Trophoblast cell (in vitro differentiated cells and primary cell): ENCODE data around the gene CD2BP2.

ENCODE experiments used
- DNase-seq, 2 donors: peaks; one replicate each; pipeline ENCODE4 v3.0.0-alpha.2; 2016
- H2AFZ ChIP-seq: 2 replicates; pipeline ENCODE4 v1.6.1; 2013; ENCODE audit warnings: low read length, moderate library complexity, mild to moderate bottlenecking; ENCODE audit not compliant: insufficient read depth, poor library complexity
- H2AK5ac ChIP-seq: 2 replicates; pipeline ENCODE4 v1.6.1; 2013; ENCODE audit warnings: mild to moderate bottlenecking, low read length
- H2BK120ac ChIP-seq: 2 replicates; pipeline ENCODE4 v1.6.1; 2013; ENCODE audit warnings: low read length, mild to moderate bottlenecking, moderate library complexity; ENCODE audit not compliant: insufficient read depth, poor library complexity
- H2BK12ac ChIP-seq: 2 replicates; pipeline ENCODE4 v1.6.1; 2013; ENCODE audit warnings: mild to moderate bottlenecking, low read length, moderate library complexity
- H2BK5ac ChIP-seq: 2 replicates; pipeline ENCODE4 v1.6.1; 2013; ENCODE audit warnings: low read length, low read depth, moderate library complexity, mild to moderate bottlenecking; ENCODE audit not compliant: poor library complexity
- H3K14ac ChIP-seq: 2 replicates; pipeline ENCODE4 v1.6.1; 2013; ENCODE audit warnings: mild to moderate bottlenecking, low read length
- H3K18ac ChIP-seq: 2 replicates; pipeline ENCODE4 v1.6.1; 2013; ENCODE audit warnings: mild to moderate bottlenecking, low read length
- H3K23ac ChIP-seq: 2 replicates; pipeline ENCODE4 v1.6.1; 2013; ENCODE audit warnings: low read length
- H3K27ac ChIP-seq: 2 replicates; pipeline ENCODE4 v1.5.1; 2013; ENCODE audit warnings: low read depth, mild to moderate bottlenecking, inconsistent platforms, low read length, moderate library complexity
- H3K27me3 ChIP-seq: 2 replicates; pipeline ENCODE4 v1.6.1; 2013; ENCODE audit warnings: inconsistent platforms, mild to moderate bottlenecking, low read length, moderate library complexity; ENCODE audit not compliant: insufficient read depth
- H3K36me3 ChIP-seq, 2 experiments: 1 replicate in 1 of 2; 2 replicates in 1 of 2; pipeline ENCODE4 v1.6.1; 2013; ENCODE audit warnings: low read length in 2 of 2, mild to moderate bottlenecking in 2 of 2, moderate library complexity in 1 of 2; ENCODE audit not compliant: insufficient read depth in 2 of 2, control insufficient read depth in 1 of 2
- H3K4ac ChIP-seq: 2 replicates; pipeline ENCODE4 v1.6.1; 2013; ENCODE audit warnings: low read depth, mild to moderate bottlenecking, low read length, moderate library complexity
- H3K4me1 ChIP-seq, 2 experiments: 1 replicate in 1 of 2; 2 replicates in 1 of 2; pipeline ENCODE4 v1.6.1; 2013; ENCODE audit warnings: low read length in 2 of 2, mild to moderate bottlenecking in 2 of 2, moderate library complexity in 1 of 2; ENCODE audit not compliant: insufficient read depth in 2 of 2, control insufficient read depth in 1 of 2
- H3K4me2 ChIP-seq: 2 replicates; pipeline ENCODE4 v1.6.1; 2013; ENCODE audit warnings: inconsistent platforms, mild to moderate bottlenecking, low read length, moderate library complexity
- H3K4me3 ChIP-seq: 2 replicates; pipeline ENCODE4 v1.5.1; 2013; ENCODE audit warnings: mild to moderate bottlenecking, low read depth, low read length, inconsistent platforms
- H3K79me1 ChIP-seq: one replicate; pipeline ENCODE4 v1.6.1; 2013; ENCODE audit warnings: low read length
- H3K79me2 ChIP-seq: 2 replicates; pipeline ENCODE4 v1.6.1; 2013; ENCODE audit warnings: low read length, mild to moderate bottlenecking; ENCODE audit not compliant: control insufficient read depth, insufficient read depth, poor library complexity
- H3K9ac ChIP-seq: 2 replicates; pipeline ENCODE4 v1.6.1; 2013; ENCODE audit warnings: mild to moderate bottlenecking, low read length
- H3K9me3 ChIP-seq: 2 replicates; pipeline ENCODE4 v1.6.1; 2013; ENCODE audit warnings: low read depth, mild to moderate bottlenecking, control low read depth, inconsistent platforms, low read length; ENCODE audit not compliant: insufficient read depth
- H4K12ac ChIP-seq: 2 replicates; pipeline ENCODE4 v1.6.1; 2013; ENCODE audit warnings: low read depth, mild to moderate bottlenecking, low read length, moderate library complexity
- H4K8ac ChIP-seq: 2 replicates; pipeline ENCODE4 v1.6.1; 2013; ENCODE audit warnings: low read depth, mild to moderate bottlenecking, low read length, moderate library complexity
- H4K91ac ChIP-seq: one replicate; pipeline ENCODE4 v1.6.1; 2013; ENCODE audit warnings: low read depth, mild to moderate bottlenecking, low read length, moderate library complexity
- WGBS: extraction: QIAGEN DNeasy Blood & Tissue Kit; methylation state at CpG from one replicate; pipeline ENCODE4 v1.1.7; 2013; ENCODE audit warnings: missing lambda C conversion rate; ENCODE audit not compliant: insufficient read length, insufficient coverage; ENCODE audit errors: extremely low coverage; 5-methylcytosine and 5-hydroxymethylcytosine counted together

The CD2BP2 gene

GRCh38 chr16:30376461-30376902, 21.4 kb upstream of the CD2BP2 start:
- no peak overlapping the region for H2AFZ ChIP-seq
- no peak overlapping the region for H3K4me3 ChIP-seq
- H3K18ac ChIP-seq: no peak overlapping the region
- no peak overlapping the region for H4K12ac ChIP-seq
- H3K36me3 ChIP-seq: peaks cover 0 to 3% of the 10 kb centered on the region in 2 experiments
- no peak for DNase-seq
- no peak overlapping the region for H3K23ac ChIP-seq
- H2BK5ac ChIP-seq: no peak overlapping the region
- H3K27me3 ChIP-seq: no peaks in the 10 kb centered on the region
- H3K9ac ChIP-seq: no peak overlapping the region
- H3K79me1 ChIP-seq: peaks cover 19% of the 10 kb centered on the region
- H3K27ac ChIP-seq: no peak overlapping the region
- H2BK12ac ChIP-seq: peak overlapping the region; percentile 7
- no peak overlapping the region for H4K8ac ChIP-seq
- no peak overlapping the region for H3K14ac ChIP-seq
- H3K4me2 ChIP-seq: no peak overlapping the region
- peaks cover 12% of the 10 kb centered on the region for H3K79me2 ChIP-seq
- H3K9me3 ChIP-seq: no peaks in the 10 kb centered on the region
- WGBS: no CpG with 5 or more reads among the region's 8 CpGs
- no peak overlapping the region for H2BK120ac ChIP-seq
- peak overlapping the region; percentile 7 for H2AK5ac ChIP-seq
- H3K4ac ChIP-seq: no peak overlapping the region
- H3K4me1 ChIP-seq: peaks cover 17 to 24% of the 10 kb centered on the region in 2 experiments
- H4K91ac ChIP-seq: no peak overlapping the region

- H2AFZ ChIP-seq: no peak overlapping the region
- peak overlapping the region; percentile 35 for H3K9ac ChIP-seq
- no CpG with 5 or more reads among the region's 8 CpGs for WGBS
- H3K4ac ChIP-seq: no peak overlapping the region
- no peak overlapping the region for H4K12ac ChIP-seq
- H3K27ac ChIP-seq: no peak overlapping the region
- H2AK5ac ChIP-seq: peak overlapping the region; percentile 24
- peaks cover 12% of the 10 kb centered on the region for H3K79me2 ChIP-seq
- no peaks in the 10 kb centered on the region for H3K9me3 ChIP-seq
- H4K8ac ChIP-seq: no peak overlapping the region
- H4K91ac ChIP-seq: no peak overlapping the region
- peak in 1 of 2 donors; percentile 49 for DNase-seq
- no peak overlapping the region for H2BK5ac ChIP-seq
- H3K4me3 ChIP-seq: no peak overlapping the region
- H3K36me3 ChIP-seq: peaks cover 0 to 2% of the 10 kb centered on the region in 2 experiments
- no peaks in the 10 kb centered on the region for H3K27me3 ChIP-seq
- no peak overlapping the region for H3K23ac ChIP-seq
- no peak overlapping the region for H3K18ac ChIP-seq
- H3K14ac ChIP-seq: no peak overlapping the region
- H3K4me2 ChIP-seq: no peak overlapping the region
- peaks cover 23% of the 10 kb centered on the region for H3K79me1 ChIP-seq
- no peak overlapping the region for H2BK120ac ChIP-seq
- H3K4me1 ChIP-seq: peaks cover 12 to 23% of the 10 kb centered on the region in 2 experiments
- H2BK12ac ChIP-seq: no peak overlapping the region
Observed at GRCh38 chr16:30375864-30376263, 20.8 kb upstream of the CD2BP2 start.

DNA sequence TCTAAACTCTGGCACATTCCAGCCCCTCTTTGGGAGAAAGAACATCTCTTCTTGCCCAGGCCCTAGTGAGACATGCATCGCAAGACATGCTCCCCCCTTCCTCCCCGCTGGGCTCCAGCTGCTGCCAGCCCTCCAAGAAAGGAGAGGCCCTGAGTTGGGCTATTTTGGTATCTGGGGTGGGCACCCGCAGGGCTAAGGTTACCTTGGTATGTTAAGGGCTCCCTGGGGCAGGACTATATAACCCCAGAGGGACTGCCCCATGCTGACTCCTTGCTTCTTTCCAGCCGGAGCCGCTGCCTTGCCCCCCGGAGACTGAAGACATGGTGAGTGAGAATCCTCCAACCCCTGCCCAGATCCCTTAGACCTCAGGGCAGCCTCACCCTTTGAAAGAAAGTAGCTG, 19.4 kb upstream of the CD2BP2 start, which contains the start of gene MYL11:
Gene MYL11, plus strand, starts transcription at position 265 of the 400 bp plus-strand sequence. Its CDS starts 56 bp downstream, at position 321.
- Histone ChIP-seq H4K12ac (no peak within 1 kb of the TSS), H3K4me1 (peaks cover 10 to 21% of the 10 kb centered on the region in 2 experiments), H2BK5ac (no peak within 1 kb of the TSS), H2AFZ (no peak within 1 kb of the TSS), H3K79me2 (peaks cover 16% of the 10 kb centered on the region), H3K14ac (no peak within 1 kb of the TSS), H3K4ac (no peak within 1 kb of the TSS), H2AK5ac (peak within 1 kb of the TSS; percentile 24), H3K27me3 (no peaks in the 10 kb centered on the region), H3K4me2 (no peak within 1 kb of the TSS), H4K8ac (no peak within 1 kb of the TSS), H3K4me3 (no peak within 1 kb of the TSS), H3K36me3 (no peaks in the 10 kb centered on the region), H3K18ac (no peak within 1 kb of the TSS), H4K91ac (no peak within 1 kb of the TSS), H2BK120ac (no peak within 1 kb of the TSS), H3K23ac (no peak within 1 kb of the TSS), H3K9me3 (no peaks in the 10 kb centered on the region), H2BK12ac (no peak within 1 kb of the TSS), H3K27ac (no peak within 1 kb of the TSS), H3K79me1 (peaks cover 27% of the 10 kb centered on the region), H3K9ac (no peak within 1 kb of the TSS)
- DNase-seq: no peak
- no CpG with 5 or more reads among the region's 6 CpGs for WGBS

DNA sequence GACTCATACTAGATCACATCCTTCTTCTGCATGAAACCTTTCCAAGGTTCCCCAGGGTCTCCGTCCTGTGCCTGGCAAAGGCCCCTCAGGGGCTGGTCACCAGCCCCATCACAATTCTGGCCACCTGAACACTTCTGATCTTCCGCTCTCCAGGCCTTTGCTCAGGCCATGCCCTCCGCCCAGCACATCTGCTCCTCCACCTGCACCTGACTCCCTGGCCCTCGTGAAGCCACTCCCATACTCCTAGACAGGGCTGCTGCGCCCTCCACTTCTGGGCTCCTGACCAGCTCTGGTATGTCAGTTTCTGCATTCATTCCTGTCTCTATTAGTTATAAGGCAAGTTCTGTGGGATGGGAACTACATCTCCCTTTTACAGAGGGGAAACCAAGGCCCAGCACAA, 17.6 kb upstream of the CD2BP2 start:
- no peak overlapping the region for H3K18ac ChIP-seq
- no peak overlapping the region for H4K91ac ChIP-seq
- no peak overlapping the region for H2AK5ac ChIP-seq
- H3K4me1 ChIP-seq: peaks cover 21 to 33% of the 10 kb centered on the region in 2 experiments
- H3K4ac ChIP-seq: no peak overlapping the region
- no peak for DNase-seq
- no peaks in the 10 kb centered on the region for H3K9me3 ChIP-seq
- H3K9ac ChIP-seq: no peak overlapping the region
- no peak overlapping the region for H3K23ac ChIP-seq
- no CpG with 5 or more reads among the region's 5 CpGs for WGBS
- H2BK5ac ChIP-seq: no peak overlapping the region
- H3K79me1 ChIP-seq: peaks cover 17% of the 10 kb centered on the region
- H3K79me2 ChIP-seq: peaks cover 22% of the 10 kb centered on the region
- no peak overlapping the region for H4K8ac ChIP-seq
- no peaks in the 10 kb centered on the region for H3K27me3 ChIP-seq
- no peak overlapping the region for H3K4me3 ChIP-seq
- H2AFZ ChIP-seq: no peak overlapping the region
- H3K14ac ChIP-seq: no peak overlapping the region
- H3K27ac ChIP-seq: no peak overlapping the region
- H3K4me2 ChIP-seq: no peak overlapping the region
- H2BK120ac ChIP-seq: no peak overlapping the region
- H4K12ac ChIP-seq: no peak overlapping the region
- H3K36me3 ChIP-seq: peaks cover 0 to under 1% of the 10 kb centered on the region in 2 experiments
- H2BK12ac ChIP-seq: peak overlapping the region; percentile 47
